ENCODE measurements around the gene ADARB2.

The ADARB2 gene

GRCh38 chr10:1632596-1632995 is 104.7 kb downstream of the ADARB2 start:
- no peak for TF ChIP-seq CTCF (IDR thresholded peaks at IDR 0.05; ENCODE audit: borderline replicate concordance, control extremely low read depth, extremely low read depth, insufficient read depth, missing control alignments)
- in situ Hi-C loops (cut with MboI; ENCODE audit: low sequenced_read_pairs, unreplicated experiment) = no loop called here
- DNase-seq (ENCODE audit: low spot score) = no peak

GRCh38 chr10:1632141-1632540 is 105.2 kb downstream of the ADARB2 start:
- in situ Hi-C loops (cut with MboI; ENCODE audit: low sequenced_read_pairs, unreplicated experiment) = no loop called here
- no peak for DNase-seq (ENCODE audit: low spot score)
- no peak for TF ChIP-seq CTCF (IDR thresholded peaks at IDR 0.05; ENCODE audit: borderline replicate concordance, control extremely low read depth, extremely low read depth, insufficient read depth, missing control alignments)

GRCh38 chr10:1631282-1631681 is 106.0 kb downstream of the ADARB2 start:
- DNase-seq (ENCODE audit: low spot score) = no peak
- in situ Hi-C loops (cut with MboI; ENCODE audit: low sequenced_read_pairs, unreplicated experiment) = no loop called here
- TF ChIP-seq CTCF (IDR thresholded peaks at IDR 0.05; ENCODE audit: borderline replicate concordance, control extremely low read depth, extremely low read depth, insufficient read depth, missing control alignments) = no peak

- no peak for DNase-seq (ENCODE audit: low spot score)
- no peak for TF ChIP-seq CTCF (IDR thresholded peaks at IDR 0.05; ENCODE audit: borderline replicate concordance, control extremely low read depth, extremely low read depth, insufficient read depth, missing control alignments)
- in situ Hi-C loops (cut with MboI; ENCODE audit: low sequenced_read_pairs, unreplicated experiment) = no loop called here
These were observed 107.0 kb downstream of the ADARB2 start for GRCh38 chr10:1630304-1630703.

GRCh38 chr10:1629326-1630198 is 107.8 kb downstream of the ADARB2 start:
- TF ChIP-seq CTCF (IDR thresholded peaks at IDR 0.05; ENCODE audit: borderline replicate concordance, control extremely low read depth, extremely low read depth, insufficient read depth, missing control alignments) = no peak
- in situ Hi-C loops (cut with MboI; ENCODE audit: low sequenced_read_pairs, unreplicated experiment) = no loop called here
- no peak for DNase-seq (ENCODE audit: low spot score)

- in situ Hi-C loops (cut with MboI; ENCODE audit: low sequenced_read_pairs, unreplicated experiment) = no loop called here
- no peak for TF ChIP-seq CTCF (IDR thresholded peaks at IDR 0.05; ENCODE audit: borderline replicate concordance, control extremely low read depth, extremely low read depth, insufficient read depth, missing control alignments)
- no peak for DNase-seq (ENCODE audit: low spot score)
These were observed 108.6 kb downstream of the ADARB2 start for GRCh38 chr10:1628757-1629156.

Data from GM13976 (cell line).